ENCODE data around the gene EIPR1.

Gene EIPR1

GRCh38 chr2:3296182-3296972, 81.2 kb downstream of the EIPR1 start:
- no peak for DNase-seq
- TF ChIP-seq CTCF (IDR thresholded peaks at IDR 0.05; ENCODE audit: low read depth, low read length) = no peak
- no peaks in the 10 kb centered on the region for H3K27me3 ChIP-seq (ENCODE audit: insufficient read depth, low read depth, severe bottlenecking)
- H3K4me3 ChIP-seq (ENCODE audit: low read depth, low read length) = no peak overlapping the region
- no peak overlapping the region for H3K27ac ChIP-seq
- H3K9me3 ChIP-seq (ENCODE audit: severe bottlenecking) = no peaks in the 10 kb centered on the region
- no peaks in the 10 kb centered on the region; the same call in 1 of the 2 replicates for H3K36me3 ChIP-seq

GRCh38 chr2:3294493-3294892, 83.1 kb downstream of the EIPR1 start:
- Histone ChIP-seq H3K27me3 (ENCODE audit: insufficient read depth, low read depth, severe bottlenecking) (no peaks in the 10 kb centered on the region), H3K4me3 (ENCODE audit: low read depth, low read length) (no peak overlapping the region), H3K27ac (no peak overlapping the region), H3K36me3 (no peaks in the 10 kb centered on the region; the same call in 1 of the 2 replicates), H3K9me3 (ENCODE audit: severe bottlenecking) (no peaks in the 10 kb centered on the region)
- no peak for DNase-seq
- TF ChIP-seq CTCF (IDR thresholded peaks at IDR 0.05; ENCODE audit: low read depth, low read length) = no peak

- no peak overlapping the region for H3K27ac ChIP-seq
- no peak overlapping the region for H3K4me3 ChIP-seq (ENCODE audit: low read depth, low read length)
- H3K9me3 ChIP-seq (ENCODE audit: severe bottlenecking) = no peaks in the 10 kb centered on the region
- no peaks in the 10 kb centered on the region; the same call in 1 of the 2 replicates for H3K36me3 ChIP-seq
- no peaks in the 10 kb centered on the region for H3K27me3 ChIP-seq (ENCODE audit: insufficient read depth, low read depth, severe bottlenecking)
- DNase-seq = no peak
- no peak for TF ChIP-seq CTCF (IDR thresholded peaks at IDR 0.05; ENCODE audit: low read depth, low read length)
Observed at GRCh38 chr2:3294069-3294468, 83.5 kb downstream of the EIPR1 start.

DNA sequence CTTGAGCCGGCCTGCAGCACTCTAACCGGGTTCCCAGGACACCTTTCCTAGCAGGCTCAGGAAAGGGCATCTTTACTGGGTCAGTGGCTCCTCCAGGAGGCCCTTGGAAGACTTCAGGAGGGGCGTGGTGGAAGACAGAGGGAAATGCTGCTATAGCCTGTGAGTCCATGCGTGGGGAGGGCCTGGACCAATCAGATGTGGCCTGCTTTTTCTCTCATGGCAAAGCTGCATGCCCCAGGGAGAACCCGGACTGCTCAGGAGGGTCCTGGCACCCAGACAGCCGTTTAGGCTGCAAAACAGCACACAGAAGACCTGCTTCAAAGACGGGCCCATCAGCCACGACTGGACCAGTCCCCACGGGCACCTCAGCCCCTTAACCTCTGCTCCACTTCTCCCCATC, 84.4 kb downstream of the EIPR1 start:
- Histone ChIP-seq H3K4me3 (ENCODE audit: low read depth, low read length) (no peak overlapping the region), H3K9me3 (ENCODE audit: severe bottlenecking) (peaks cover under 1% of the 10 kb centered on the region), H3K27me3 (ENCODE audit: insufficient read depth, low read depth, severe bottlenecking) (no peaks in the 10 kb centered on the region), H3K27ac (no peak overlapping the region), H3K36me3 (peaks cover under 1% of the 10 kb centered on the region; the same call in 1 of the 2 replicates)
- DNase-seq = no peak
- TF ChIP-seq CTCF (IDR thresholded peaks at IDR 0.05; ENCODE audit: low read depth, low read length) = no peak

- Histone ChIP-seq H3K4me3 (ENCODE audit: low read depth, low read length) (no peak overlapping the region), H3K36me3 (peaks cover 4% of the 10 kb centered on the region), H3K27me3 (ENCODE audit: insufficient read depth, low read depth, severe bottlenecking) (no peaks in the 10 kb centered on the region), H3K9me3 (ENCODE audit: severe bottlenecking) (peaks cover 4% of the 10 kb centered on the region), H3K27ac (no peak overlapping the region)
- no peak for TF ChIP-seq CTCF (IDR thresholded peaks at IDR 0.05; ENCODE audit: low read depth, low read length)
- DNase-seq = no peak
Observed at GRCh38 chr2:3292416-3292815, 85.2 kb downstream of the EIPR1 start.

- H3K36me3 ChIP-seq = peaks cover 4% of the 10 kb centered on the region
- peaks cover 4% of the 10 kb centered on the region for H3K9me3 ChIP-seq (ENCODE audit: severe bottlenecking)
- no peaks in the 10 kb centered on the region for H3K27me3 ChIP-seq (ENCODE audit: insufficient read depth, low read depth, severe bottlenecking)
- no peak overlapping the region for H3K4me3 ChIP-seq (ENCODE audit: low read depth, low read length)
- TF ChIP-seq CTCF (IDR thresholded peaks at IDR 0.05; ENCODE audit: low read depth, low read length) = no peak
- no peak for DNase-seq
- H3K27ac ChIP-seq = no peak overlapping the region
Observed at GRCh38 chr2:3291750-3292149, 85.9 kb downstream of the EIPR1 start.

Measured in WERI-Rb-1 (cell line).